Upper lobe of left lung (tissue), 4 donors: ENCODE data around the gene PTGDS.

Experiments used
- POLR2A ChIP-seq, 4 donors: fragments of 450-650 bp; IDR thresholded peaks; one replicate each; pipeline ENCODE4 v1.5.1; 2016 to 2017; ENCODE audit warnings: antibody characterized with exemption in 4 of 4, mild to moderate bottlenecking in 2 of 4
- TF ChIP-seq, protein P1 (sequence below), 6 experiments: fragments of 450-650 bp in 4 of 6; fragments of 200-600 bp in 2 of 6; sonication (generic) in 2 of 6; IDR thresholded peaks; one replicate each; pipeline ENCODE4 v1.5.1; 2016 to 2019; ENCODE audit warnings: antibody characterized with exemption in 6 of 6

DNA sequence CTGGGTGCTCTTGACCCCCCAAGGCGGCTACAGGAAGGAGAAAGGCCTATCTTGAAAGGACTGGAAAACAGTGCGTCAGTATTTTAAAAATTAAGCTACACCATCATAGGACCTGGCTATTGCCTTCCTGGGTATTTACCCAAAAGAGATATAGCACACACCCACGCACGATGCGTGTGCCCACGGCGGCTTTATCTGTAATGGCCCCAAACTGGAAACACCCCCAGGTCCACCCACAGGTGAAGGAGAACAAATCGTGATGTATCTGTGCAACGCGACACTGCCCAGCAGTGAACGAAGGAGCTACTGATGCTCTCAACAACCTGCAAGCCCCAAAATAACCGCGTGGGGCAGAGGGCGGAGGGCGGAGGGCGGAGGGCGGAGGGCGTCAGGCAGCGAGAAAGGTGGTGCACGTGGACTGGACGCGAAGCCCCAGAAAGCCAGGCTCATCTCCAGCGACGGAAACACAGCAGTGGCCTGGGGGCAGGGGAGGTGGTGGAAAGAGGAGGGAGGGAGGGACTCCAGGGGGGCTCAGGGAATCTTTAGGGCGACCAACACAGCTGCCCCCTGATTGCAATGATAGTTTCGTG, 12.4 kb upstream of the PTGDS start:
- TF ChIP-seq POLR2A (IDR thresholded peaks at IDR 0.05) = no peak
- TF ChIP-seq, protein P1, sequence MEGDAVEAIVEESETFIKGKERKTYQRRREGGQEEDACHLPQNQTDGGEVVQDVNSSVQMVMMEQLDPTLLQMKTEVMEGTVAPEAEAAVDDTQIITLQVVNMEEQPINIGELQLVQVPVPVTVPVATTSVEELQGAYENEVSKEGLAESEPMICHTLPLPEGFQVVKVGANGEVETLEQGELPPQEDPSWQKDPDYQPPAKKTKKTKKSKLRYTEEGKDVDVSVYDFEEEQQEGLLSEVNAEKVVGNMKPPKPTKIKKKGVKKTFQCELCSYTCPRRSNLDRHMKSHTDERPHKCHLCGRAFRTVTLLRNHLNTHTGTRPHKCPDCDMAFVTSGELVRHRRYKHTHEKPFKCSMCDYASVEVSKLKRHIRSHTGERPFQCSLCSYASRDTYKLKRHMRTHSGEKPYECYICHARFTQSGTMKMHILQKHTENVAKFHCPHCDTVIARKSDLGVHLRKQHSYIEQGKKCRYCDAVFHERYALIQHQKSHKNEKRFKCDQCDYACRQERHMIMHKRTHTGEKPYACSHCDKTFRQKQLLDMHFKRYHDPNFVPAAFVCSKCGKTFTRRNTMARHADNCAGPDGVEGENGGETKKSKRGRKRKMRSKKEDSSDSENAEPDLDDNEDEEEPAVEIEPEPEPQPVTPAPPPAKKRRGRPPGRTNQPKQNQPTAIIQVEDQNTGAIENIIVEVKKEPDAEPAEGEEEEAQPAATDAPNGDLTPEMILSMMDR (IDR thresholded peaks at IDR 0.05) = no peak
